Amniotic stem cell (primary cell): ENCODE results near the gene RIMS1.
"Not testable (repeated sequence)": the region's sequence is repeated elsewhere in the genome, so short reads cannot be mapped to it uniquely, and the experiment has no call there.

ENCODE experiments used
- DNase-seq: peaks from one replicate; lab custom pipeline; 2025; lab: John Stamatoyannopoulos, UW

RIMS1 gene

GRCh38 chr6:71983131-71983530, 96.8 kb downstream of the RIMS1 start:
- DNase-seq, result no peak

- no peak for DNase-seq
Measured at GRCh38 chr6:71994705-71995271, 108.4 kb downstream of the RIMS1 start.

DNA sequence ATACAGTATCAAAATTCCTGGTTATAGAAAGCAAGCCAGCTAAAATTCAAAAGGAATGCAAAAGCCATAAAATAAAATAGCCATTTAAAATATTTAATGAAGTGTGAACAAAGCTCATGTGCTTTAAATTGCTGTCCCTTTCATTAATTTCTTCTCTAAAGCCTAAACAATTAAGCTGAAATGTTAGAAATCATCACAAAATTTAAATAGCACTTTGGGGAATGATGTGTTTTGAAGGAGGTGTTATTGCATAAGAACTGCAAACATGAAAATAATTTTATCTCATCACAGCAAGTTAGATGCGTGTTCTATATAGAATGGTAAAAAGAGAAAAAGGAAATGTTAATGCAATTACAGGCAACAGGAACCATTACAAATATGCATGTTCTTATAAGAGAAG, 111.0 kb downstream of the RIMS1 start:
- no peak for DNase-seq

DNA sequence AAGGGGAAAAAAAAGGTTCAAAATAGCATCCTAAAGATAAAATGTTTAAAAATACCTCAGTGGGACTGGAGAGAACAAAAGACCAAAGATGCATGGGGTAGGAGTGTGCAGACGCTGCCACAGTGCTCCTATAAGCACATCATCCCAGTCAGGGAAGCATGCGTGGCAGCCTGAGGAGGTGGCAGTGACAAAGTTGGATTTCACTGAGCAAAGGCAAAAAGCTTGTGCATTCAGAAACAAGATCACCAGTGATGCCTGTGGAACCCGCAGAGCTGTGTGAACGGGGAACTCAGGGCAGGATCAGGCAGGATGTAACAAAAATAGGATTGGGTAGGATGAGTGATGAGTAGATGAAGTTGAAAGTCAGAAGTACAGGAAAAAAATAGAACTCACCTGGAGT, 116.1 kb downstream of the RIMS1 start:
- DNase-seq, result no peak

DNA sequence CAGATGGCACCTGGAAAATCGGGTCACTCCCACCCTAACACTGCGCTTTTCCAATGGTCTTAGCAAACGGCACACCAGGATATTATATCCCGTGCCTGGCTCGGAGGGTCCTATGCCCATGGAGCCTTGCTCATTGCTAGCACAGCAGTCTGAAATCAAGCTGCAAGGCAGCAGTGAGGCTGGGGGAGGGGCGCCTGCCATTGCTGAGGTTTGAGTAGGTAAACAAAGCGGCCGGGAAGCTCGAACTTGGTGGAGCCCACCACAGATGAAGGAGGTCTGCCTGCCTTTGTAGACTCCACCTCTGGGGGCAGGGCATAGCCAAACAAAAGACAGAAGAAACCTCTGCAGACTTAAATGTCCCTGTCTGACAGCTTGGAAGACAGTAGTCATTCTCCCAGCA, 120.2 kb downstream of the RIMS1 start:
- not testable (repeated sequence) for DNase-seq

DNA sequence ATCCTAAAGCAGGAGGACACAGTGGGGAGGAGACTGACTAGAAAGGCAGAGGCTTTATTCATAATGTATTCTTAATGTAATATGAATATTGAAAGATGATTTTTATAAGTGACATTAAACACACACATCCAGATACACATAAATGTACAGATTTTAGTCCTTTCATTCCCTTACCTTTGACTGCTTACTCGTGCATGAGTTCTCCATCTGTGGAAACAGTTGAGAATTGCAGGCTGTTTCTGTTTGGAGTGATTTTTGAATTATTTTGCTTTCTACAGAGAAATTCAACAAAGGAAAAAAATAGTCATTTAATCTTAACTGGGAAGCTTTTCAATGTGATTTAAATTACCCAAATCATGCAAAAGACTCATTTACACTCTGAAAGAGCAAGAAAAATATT, 136.5 kb downstream of the RIMS1 start:
- no peak for DNase-seq

DNA sequence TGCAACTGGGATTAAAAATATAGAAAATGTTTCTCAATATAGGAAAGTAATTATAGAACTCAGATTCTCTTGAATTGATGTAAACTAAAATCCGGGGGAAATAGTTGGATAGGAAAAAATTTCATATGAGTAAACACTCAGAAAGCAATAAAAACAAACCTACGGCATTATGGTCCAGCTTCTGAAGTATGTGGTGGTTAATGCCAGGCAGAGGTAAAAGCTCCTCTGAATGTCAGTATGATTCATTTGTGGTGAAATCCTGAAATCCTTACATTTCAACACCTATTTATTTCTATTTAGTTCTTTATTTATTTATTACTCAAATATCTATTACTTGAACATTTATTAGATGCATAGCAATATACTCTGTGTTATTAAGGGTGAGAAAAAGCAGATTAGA, 145.1 kb downstream of the RIMS1 start:
- DNase-seq, result no peak

- no peak for DNase-seq
Measured at GRCh38 chr6:72032086-72032485, 145.7 kb downstream of the RIMS1 start.

DNA sequence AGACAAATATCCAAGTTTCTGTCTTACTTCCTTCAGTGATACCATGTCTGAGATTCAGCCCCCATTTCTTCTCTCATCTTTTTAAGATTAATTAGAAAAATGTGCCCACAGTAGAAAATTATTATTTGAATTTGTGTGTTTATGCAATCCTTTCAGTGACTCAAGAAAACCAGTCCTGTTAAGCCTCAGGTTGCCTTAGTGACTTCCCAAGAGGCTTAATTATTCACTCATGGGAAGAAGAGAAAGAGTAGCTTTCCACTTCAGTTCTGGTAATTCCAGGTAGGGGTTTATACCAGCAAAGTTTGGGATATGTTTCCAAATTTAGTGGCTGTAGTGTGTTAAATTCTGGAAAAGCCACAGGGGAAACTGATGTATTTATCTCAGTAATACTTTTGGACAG, 149.1 kb downstream of the RIMS1 start:
- DNase-seq, result no peak

DNA sequence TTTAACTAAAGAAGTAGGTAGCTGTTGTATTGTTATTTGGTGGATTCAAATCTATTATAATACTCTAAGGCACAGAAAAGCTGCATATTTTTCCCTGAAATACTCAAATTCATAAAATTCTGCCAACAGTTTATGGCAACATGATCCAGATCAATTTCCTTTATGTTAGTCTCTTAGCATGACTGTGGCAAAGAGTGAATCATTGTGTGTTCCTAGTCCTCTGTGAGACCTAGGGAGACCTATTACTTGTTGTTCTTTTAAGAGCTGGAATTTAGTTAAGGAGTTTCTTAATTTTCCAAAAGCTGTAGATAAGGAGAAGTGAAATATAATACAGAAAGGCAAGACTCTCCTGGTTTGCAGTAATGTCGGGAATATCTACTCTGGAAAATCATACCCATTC, 149.6 kb downstream of the RIMS1 start:
- no peak for DNase-seq

DNA sequence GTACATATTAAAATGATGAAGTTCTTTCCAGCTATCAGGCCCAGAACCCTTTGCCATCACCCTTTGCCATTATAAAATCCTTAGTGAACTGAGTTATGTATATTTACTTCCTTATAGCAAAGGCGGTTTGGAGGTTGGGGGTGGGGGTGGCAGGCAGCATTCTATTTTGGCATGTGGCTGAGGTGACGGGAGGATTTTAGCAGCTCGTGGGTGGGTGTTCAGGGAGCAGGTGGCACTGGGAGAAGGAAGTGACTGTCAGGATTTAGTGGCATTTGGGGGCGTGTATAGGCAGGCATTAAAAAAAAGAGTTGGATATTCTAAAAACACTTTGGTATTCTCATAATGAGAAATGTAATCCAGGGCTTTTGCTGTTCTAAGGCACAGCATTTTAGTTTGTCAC, 150.7 kb downstream of the RIMS1 start:
- no peak for DNase-seq

DNA sequence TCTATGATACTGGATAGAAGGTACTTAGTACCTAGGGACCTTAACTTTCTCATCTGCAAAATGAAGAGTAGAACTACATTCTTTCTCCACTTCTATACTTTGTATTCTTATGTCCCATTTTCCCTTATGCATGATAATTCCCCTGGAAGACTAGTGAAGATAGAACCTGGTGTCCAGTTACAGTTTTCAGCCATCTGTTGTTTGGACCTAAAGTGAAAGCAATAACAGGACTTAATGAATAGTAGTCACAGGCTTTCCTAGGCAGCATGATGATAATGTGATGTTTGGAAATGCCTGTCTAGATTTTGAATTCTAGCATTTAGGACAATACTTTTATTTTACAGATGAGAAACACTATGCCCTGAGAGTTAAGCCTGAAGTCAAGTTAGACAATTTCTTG, 153.8 kb downstream of the RIMS1 start:
- no peak for DNase-seq

DNA sequence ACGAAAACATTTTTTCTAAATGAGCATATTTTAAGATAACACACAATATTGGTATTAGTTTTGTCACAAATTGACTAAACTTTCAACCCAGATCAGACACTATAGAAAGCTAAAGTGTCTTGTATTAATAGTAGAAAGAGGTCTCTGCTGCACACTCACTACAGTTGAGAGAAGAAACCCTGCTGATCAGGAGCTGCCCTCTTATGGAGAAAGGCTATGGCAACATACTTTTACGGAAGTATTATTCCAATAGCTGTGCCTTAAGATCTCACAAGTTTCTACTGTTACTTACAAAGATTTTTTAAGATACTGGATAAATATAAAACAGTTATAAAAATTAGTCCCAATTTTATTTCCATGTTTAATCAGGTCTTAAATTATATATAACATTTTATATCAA, 155.7 kb downstream of the RIMS1 start:
- DNase-seq, result no peak

- no peak for DNase-seq
Measured at GRCh38 chr6:72048080-72048479, 161.7 kb downstream of the RIMS1 start.

DNA sequence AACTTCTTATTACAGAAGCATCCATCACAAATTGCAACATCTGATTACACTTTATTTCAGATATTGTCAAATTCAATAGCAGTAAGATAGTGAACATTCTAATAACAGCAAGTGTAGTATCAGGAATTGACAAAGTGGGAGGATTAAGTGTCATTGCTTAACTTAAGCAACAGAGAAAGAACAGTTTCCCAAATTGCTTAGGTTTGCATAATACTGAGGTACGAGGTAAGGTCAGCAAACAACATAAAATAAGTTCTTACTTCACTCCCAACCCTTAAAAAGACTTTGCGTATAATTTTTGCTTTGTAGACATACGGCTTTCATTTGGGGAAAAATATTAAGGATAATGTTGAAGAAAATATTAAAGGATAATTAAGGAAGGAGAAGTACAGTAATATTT, 163.0 kb downstream of the RIMS1 start:
- no peak for DNase-seq

DNA sequence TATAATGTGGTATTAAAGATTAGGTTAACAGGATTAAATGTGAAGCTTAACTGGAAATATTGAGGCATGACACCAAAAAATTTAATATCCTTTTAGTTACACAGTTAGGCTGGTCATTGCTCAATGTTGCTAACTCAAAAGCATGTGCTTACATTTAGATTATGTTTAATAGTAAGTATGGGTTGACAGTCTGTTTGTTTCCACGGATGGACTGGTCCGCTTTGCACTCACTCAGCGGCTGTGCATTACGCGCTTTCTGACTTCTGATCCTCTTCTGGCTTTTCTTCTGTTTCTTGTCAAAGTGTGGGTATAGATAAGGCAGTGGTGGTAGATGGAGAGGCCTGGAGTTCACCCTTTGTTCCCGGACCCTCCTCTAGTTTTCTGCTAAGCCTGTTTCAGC, 174.9 kb downstream of the RIMS1 start:
- no peak for DNase-seq

- no peak for DNase-seq
Measured at GRCh38 chr6:72064399-72064975, 178.1 kb downstream of the RIMS1 start.

DNA sequence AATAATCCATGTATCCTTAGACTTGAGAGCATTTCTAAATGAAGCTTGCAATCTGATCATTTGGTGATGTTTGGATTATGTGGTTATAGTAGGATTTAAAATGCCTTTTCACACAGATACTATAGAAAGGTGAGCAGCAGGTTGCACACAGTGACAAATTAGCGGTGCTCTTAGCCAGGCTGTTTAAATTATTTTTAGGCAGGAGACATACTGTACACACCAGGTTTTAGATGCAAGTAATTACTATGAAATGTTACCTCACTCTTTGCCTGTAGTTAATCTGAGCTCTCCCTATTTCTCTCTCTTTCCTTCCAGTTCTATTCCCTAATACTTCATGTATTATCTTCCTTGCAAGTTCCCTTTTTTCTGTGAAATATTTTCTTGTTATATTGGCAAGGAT, 191.7 kb downstream of the RIMS1 start:
- no peak for DNase-seq

- DNase-seq, result no peak
Measured at GRCh38 chr6:72080260-72080941, 194.1 kb downstream of the RIMS1 start.

DNA sequence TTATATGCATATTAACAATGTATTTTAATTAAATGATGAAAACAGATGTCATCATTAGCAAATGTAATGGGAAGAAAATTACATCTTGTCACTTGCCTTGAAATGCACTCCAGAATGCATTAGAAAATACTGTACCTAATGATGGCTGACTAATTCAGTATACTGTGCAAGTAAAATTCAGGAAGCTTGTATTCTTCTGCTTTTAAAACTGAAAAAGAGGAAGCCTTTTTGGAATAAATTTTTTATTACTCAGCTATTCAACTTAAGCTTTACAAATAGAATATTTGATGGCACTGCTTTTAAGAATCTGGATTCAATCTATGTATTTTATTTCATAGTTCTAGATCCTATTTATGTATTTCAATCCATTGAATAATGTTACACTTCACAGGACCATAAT, 195.5 kb downstream of the RIMS1 start:
- no peak for DNase-seq

DNA sequence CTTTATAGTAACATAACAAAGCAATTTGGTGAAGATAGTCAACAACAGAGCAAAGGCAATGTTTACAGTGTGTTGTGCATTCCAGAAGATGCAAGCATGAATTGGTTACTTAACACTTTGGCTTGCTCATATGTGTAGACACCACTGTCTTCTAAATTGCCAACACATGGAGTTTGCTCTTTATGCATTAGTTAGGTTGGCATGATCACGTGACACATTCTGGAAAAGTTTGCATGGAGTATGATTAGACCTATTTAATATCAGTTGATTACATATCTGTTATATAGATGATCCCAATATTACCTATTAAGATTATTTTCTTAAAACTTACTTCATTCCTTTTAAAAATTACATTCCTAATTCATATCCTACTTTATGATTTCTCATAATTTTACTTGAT, 197.6 kb downstream of the RIMS1 start:
- DNase-seq, result no peak

DNA sequence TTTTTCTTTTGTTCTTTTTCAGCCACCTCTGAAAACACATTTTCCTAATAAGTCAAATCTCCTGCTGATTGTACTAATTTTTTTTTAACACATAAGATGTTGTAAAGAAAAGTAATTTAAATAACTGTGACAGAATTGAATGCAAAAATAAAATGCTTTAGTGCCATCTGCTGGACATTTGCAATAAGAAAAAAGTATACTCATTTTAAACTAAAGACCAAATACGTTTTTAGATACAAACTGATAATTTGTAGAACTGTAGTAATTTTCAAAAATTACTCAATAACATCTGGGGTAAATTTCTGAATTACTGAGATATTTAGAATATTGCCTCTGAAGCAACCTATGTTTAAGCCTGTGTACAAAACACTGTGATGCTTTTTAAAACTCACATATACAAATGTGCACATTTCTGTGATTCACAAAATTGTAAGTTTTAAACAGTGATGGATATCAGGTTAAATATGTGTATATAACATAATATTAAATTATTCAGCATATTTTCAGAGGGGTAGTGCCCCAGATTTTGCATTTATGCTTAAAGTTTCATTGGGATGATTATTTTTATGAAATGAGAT, 198.7 kb downstream of the RIMS1 start:
- DNase-seq, result peak; percentile 13

DNA sequence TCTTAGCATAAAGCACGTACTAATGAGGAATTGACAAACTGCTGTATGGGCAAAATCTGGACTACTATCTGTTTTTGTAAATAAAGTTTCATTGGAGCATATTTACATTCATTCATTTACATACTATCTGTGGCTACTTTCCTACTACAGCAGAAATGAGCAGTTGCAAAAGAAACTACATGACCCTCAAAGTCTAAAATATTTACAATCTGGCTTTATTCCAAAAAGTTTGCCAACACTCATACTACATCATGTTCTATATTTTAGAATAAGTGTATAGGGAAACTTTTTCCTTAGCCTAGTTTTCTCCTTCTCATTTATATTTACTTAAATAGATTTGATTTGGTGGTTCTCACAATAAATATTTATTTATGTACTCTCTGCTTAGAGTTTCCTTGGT, 208.2 kb downstream of the RIMS1 start:
- DNase-seq, result no peak

DNA sequence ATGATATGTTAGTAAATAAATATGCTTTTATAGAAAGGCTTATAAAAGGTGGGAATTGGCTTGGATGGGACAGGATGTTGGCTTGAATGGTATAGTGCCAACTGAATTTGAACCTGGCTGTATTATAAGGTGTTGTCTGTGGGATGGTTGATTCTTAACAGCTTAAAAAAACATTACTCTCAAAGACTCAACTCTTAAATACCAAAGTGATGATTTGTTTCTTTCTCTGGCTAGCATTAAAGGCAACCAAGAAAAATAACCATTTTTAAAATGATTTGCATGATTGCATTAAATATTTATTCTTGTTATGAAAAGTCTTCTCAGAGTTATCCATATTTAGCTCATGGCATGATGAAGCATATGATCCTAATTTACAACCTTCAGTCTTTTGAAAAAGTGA, 216.2 kb downstream of the RIMS1 start:
- DNase-seq, result peak; percentile 9
